Stimulated activated naive CD8-positive, alpha-beta T cell treated with anti-CD3 and anti-CD28 coated beads, Interleukin-15, Interleukin-2, amounts not matched to agents 100 ng/mL and 50 ng/mL, for 24 hours (primary cell): ENCODE results near the gene RSRC1.
"Not testable (repeated sequence)": the region's sequence is repeated elsewhere in the genome, so short reads cannot be mapped to it uniquely, and the experiment has no call there.

Experiments used
- H3K27ac Mint-ChIP-seq: one replicate; pipeline ENCODE4 v1.8.0; 2021; ENCODE audit warnings: mild to moderate bottlenecking, mixed read lengths
- H3K27me3 Mint-ChIP-seq: one replicate; pipeline ENCODE4 v1.8.0; 2021; ENCODE audit warnings: mixed read lengths
- H3K36me3 Mint-ChIP-seq: one replicate; pipeline ENCODE4 v1.8.0; 2021; ENCODE audit warnings: low read depth, mixed read lengths
- H3K4me1 Mint-ChIP-seq: one replicate; pipeline ENCODE4 v1.8.0; 2021; ENCODE audit warnings: low read depth, mixed read lengths
- H3K4me3 Mint-ChIP-seq: one replicate; pipeline ENCODE4 v1.8.0; 2021; ENCODE audit warnings: mild to moderate bottlenecking, mixed read lengths
- H3K9me3 Mint-ChIP-seq: one replicate; pipeline ENCODE4 v1.8.0; 2021; ENCODE audit warnings: mixed read lengths

RSRC1 gene

DNA sequence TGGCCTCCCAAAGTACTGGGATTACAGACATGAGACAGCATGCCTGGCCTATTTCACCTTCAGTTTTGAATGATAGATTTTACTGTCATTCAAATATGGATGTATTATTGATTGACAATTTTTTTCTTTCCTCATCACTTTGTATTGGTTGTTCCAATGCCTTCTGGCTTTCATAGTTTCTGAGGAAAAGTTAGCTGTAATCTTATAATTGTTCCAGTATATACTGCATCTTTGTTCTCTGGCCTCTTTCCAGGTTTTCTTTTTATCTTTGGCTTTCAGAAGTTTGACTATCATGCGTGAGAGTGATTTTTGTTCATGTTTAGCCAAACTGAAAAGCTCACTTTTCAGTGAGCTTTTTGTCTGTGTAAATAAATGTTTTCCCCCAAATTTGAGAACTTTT is 157.1 kb downstream of the RSRC1 start:
- no peak overlapping the region for H3K27ac Mint-ChIP-seq
- H3K27me3 Mint-ChIP-seq: no peaks in the 10 kb centered on the region
- H3K36me3 Mint-ChIP-seq: peaks cover 59% of the 10 kb centered on the region
- H3K9me3 Mint-ChIP-seq: peaks cover 29% of the 10 kb centered on the region
- no peaks in the 10 kb centered on the region for H3K4me1 Mint-ChIP-seq
- H3K4me3 Mint-ChIP-seq: no peak overlapping the region

DNA sequence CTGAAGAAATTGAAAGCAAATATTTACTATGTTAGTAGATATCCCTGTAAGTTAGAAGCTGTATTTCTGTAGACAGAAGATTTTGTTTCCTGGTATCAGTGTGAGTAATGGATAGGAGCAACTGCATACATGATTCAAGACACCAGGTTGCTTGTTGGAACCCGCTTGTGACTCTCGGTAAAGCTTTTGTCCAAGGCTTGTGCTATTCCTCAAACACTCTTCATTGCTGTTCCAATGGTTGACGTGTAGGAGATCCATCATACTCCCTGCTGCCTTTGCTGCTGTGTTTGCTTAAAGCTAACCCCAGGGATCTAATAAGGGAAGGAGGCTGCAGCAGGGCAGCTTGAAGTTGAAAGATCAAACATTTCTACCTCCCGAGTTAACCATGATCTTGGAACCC is 160.1 kb downstream of the RSRC1 start:
- H3K36me3 Mint-ChIP-seq: peaks cover 63% of the 10 kb centered on the region
- H3K4me3 Mint-ChIP-seq: no peak overlapping the region

DNA sequence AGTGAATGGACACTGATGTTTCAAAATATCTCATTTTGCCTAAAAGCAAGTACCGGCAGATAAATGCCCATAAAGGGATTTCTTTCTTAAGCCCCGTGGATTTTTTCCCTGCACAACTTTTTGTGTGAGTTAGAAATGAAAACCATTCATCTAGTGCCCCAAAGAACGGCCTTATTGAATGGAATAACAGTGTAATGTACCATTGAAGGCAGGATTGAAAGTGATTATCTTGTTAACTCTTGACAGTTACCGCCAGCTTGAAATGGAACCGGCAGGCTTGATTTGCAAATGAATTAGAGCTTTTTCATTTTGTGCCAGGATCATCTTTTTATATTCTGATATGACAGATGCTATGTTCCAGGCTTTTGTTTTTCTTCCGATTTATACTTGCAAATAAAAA is 162.2 kb downstream of the RSRC1 start:
- Mint-ChIP-seq H3K4me1 (no peaks in the 10 kb centered on the region), H3K9me3 (peaks cover 11% of the 10 kb centered on the region), H3K27me3 (no peaks in the 10 kb centered on the region), H3K4me3 (no peak overlapping the region), H3K36me3 (peaks cover 55% of the 10 kb centered on the region), H3K27ac (no peak overlapping the region)

More for the DNA sequence above, 160.1 kb downstream of the RSRC1 start:
- no peak overlapping the region for H3K27ac Mint-ChIP-seq
- no peaks in the 10 kb centered on the region for H3K27me3 Mint-ChIP-seq
- peaks cover 18% of the 10 kb centered on the region for H3K9me3 Mint-ChIP-seq
- H3K4me1 Mint-ChIP-seq: no peaks in the 10 kb centered on the region

DNA sequence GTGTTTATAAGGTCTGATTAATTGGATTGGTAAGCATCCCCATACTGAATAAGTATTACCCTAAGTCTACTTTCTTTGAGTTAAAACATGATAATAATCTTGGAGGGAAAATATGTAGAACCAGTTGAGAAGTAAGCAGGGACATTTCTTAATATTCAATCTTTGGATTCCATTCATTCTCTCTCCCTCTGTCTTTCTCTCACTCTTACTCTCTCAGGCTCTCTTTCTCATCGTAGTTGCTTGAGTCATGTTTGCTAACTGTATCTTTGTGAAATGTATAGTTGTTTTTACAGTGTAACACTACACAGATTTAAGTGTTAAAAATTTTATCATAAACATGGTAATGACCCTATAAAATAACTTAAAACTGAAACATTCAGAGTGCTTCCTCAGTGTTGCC is 163.8 kb downstream of the RSRC1 start:
- Mint-ChIP-seq H3K9me3 (peaks cover 8% of the 10 kb centered on the region), H3K4me1 (no peaks in the 10 kb centered on the region), H3K36me3 (peaks cover 56% of the 10 kb centered on the region), H3K4me3 (no peak overlapping the region), H3K27ac (no peak overlapping the region), H3K27me3 (no peaks in the 10 kb centered on the region)

DNA sequence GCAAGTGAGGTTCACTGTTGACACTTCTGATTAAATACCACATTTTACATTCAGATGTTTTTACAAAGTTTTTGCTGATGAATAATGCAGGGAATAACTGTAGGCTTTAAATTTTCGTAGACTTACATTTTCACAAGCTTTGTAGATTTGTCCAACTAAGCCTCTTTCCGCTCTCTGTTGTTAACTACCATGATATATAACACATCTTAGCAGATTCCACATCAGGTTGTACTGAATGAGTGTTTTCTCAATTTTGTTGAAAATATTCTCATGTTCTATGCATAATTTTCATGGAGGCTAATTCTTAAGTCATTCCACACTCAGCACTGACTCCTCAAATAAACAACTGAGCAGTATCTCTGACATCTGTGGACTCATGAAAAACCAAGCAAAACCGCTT is 168.3 kb downstream of the RSRC1 start:
- no peaks in the 10 kb centered on the region for H3K27me3 Mint-ChIP-seq
- H3K27ac Mint-ChIP-seq: no peak overlapping the region
- H3K4me3 Mint-ChIP-seq: no peak overlapping the region
- H3K9me3 Mint-ChIP-seq: peaks cover 17% of the 10 kb centered on the region
- H3K4me1 Mint-ChIP-seq: no peaks in the 10 kb centered on the region
- H3K36me3 Mint-ChIP-seq: peaks cover 53% of the 10 kb centered on the region

DNA sequence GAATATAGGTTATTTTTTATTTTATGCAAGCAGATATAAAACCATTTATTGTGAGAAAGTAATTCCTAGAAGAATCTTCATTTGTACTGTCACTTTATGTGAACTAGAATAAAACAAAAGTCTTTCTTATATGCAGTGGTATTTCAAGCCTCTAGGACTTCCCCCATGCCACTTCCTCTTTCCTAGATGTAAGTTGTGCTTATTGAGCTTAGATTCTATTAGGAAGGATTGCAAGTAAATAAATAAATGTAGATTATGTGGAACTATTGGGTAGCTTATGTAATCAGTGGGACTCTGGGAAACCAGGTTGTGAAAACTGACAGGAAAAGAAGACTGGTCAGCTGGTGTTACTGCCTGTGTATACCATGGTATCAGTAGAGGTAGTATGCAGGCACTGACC is 169.7 kb downstream of the RSRC1 start:
- Mint-ChIP-seq H3K36me3 (peaks cover 41% of the 10 kb centered on the region), H3K27me3 (no peaks in the 10 kb centered on the region), H3K4me3 (no peak overlapping the region), H3K27ac (no peak overlapping the region), H3K4me1 (no peaks in the 10 kb centered on the region), H3K9me3 (peaks cover 17% of the 10 kb centered on the region)

DNA sequence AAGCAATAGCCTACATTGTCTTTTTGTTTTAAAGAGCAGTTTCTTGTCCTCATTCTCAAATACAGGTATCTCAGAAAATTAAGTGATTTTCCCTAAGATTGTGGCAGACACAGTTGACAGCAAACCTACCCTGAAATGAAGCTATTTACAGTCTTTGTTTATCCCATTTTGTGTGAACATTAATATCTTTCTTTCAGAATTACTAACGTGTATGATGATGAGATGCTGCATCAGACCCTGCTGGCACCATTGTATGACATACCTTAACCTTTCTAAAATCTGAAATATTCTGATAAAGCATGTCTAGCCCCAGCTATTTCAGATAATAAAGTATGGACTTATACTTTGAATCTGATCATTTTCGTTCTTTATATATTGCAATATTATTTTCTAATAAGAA is 185.9 kb downstream of the RSRC1 start:
- no peaks in the 10 kb centered on the region for H3K27me3 Mint-ChIP-seq
- no peak overlapping the region for H3K27ac Mint-ChIP-seq
- no peak overlapping the region for H3K4me3 Mint-ChIP-seq
- no peaks in the 10 kb centered on the region for H3K9me3 Mint-ChIP-seq
- peaks cover under 1% of the 10 kb centered on the region for H3K36me3 Mint-ChIP-seq
- H3K4me1 Mint-ChIP-seq: no peaks in the 10 kb centered on the region

DNA sequence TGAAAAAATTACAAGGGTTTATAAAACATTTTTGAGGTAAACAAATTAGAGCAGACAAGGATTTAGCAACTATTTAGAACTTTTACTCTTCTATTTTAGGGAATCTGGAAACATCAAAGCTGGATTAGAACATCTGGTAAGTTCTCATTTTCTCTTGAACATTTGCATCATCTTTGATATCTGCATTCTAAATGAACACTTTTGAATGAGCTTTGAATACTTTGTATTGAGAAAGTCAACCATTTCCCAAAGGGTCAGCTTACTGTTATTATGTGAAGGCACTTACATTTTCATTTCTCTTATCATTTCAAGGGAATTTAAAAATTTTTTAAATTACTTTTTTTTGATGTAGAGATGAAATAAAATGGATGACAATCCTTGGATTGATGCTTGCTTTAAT is 188.1 kb downstream of the RSRC1 start:
- Mint-ChIP-seq H3K27me3 (no peaks in the 10 kb centered on the region), H3K4me3 (no peak overlapping the region), H3K9me3 (no peaks in the 10 kb centered on the region), H3K4me1 (no peaks in the 10 kb centered on the region), H3K27ac (no peak overlapping the region), H3K36me3 (peaks cover 11% of the 10 kb centered on the region)

DNA sequence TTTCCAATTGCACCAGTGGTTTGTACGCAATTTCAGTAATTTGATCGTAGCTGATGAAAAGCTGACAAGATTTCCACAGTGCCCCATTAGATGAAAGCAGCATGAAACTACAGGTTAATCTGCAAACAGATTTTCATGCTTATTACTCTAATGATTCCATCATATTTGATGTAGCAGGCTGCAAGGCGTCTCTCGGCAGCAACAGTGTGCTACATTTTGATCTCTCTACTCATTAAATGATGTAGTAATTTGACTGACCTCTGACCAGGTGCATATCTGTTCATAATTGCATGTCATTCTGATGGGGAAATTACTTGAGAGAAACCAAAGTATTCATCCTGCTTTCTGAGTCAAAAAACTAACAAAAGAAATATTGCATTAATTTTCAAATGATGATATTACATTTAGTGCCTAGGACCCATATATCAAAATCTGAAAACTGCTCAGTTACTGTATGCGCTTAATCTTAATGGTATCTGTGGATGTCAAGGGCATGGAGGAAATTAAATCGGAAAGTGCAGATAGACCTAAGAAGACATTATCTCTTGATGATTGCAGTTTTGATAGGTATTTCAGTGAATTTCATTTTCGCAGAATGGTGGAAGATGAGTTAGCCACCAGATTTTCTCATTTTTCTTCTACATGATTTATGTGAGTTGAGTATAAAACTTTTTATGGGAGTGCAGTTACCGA is 198.5 kb downstream of the RSRC1 start:
- Mint-ChIP-seq H3K9me3 (no peaks in the 10 kb centered on the region), H3K36me3 (peaks cover 4% of the 10 kb centered on the region), H3K4me3 (no peak overlapping the region), H3K27ac (no peak overlapping the region), H3K4me1 (no peaks in the 10 kb centered on the region), H3K27me3 (no peaks in the 10 kb centered on the region)

DNA sequence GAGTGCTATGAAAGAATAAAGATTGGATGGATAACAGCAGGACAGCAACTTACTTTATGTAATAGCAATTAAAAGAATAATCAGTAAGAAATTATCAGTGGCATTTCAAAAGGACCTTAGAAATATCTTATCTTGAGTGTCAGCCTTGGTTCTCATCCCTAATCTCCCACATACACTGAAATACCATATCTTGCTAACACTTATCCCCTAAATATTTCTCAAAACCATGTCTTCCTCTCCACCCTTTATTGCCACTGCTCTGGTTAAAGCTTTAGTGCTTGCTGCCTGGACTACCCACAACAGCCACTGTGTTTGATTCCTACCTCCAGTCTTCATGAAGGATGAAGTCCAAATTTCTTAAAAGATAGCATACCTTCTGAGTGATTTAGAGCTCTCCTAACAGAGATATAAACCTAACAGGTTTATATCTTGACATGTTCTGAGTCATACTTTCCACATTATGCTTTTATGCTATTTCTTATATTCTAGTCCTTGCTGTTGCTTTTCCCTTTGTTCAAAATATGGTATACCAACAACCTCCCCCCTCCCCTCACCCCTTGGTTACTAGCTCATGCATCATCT is 202.8 kb downstream of the RSRC1 start:
- H3K4me1 Mint-ChIP-seq: no peaks in the 10 kb centered on the region
- no peaks in the 10 kb centered on the region for H3K27me3 Mint-ChIP-seq
- peaks cover 3% of the 10 kb centered on the region for H3K36me3 Mint-ChIP-seq
- H3K4me3 Mint-ChIP-seq: no peak overlapping the region
- H3K9me3 Mint-ChIP-seq: no peaks in the 10 kb centered on the region
- no peak overlapping the region for H3K27ac Mint-ChIP-seq

DNA sequence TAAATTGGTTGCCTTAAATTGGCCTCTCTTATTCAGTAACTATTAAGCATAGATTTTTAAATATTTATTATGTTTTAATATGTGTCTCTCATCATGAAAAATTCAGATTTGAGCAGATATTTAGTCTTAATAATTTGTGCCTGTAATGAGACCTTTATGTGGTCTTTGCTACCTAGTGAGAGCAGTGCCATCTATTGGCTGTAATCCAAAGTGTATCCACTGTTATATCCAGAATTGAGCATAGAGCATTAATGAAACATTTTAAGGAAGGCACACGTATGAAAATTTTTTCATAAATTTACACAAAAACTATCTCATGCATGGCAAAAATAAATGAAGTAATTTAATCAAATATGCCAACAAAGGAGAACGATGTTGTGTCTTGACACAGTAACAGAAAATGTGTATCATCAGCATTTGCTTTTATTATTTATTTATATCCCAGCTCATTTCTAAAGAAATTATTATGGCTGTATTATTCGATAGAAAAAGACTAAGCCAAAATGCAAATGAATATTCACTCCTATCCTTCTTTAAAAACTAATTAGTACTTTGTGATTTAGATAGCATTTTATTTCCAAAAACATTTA is 203.5 kb downstream of the RSRC1 start:
- peaks cover 3% of the 10 kb centered on the region for H3K36me3 Mint-ChIP-seq
- H3K9me3 Mint-ChIP-seq: no peaks in the 10 kb centered on the region
- H3K4me1 Mint-ChIP-seq: no peaks in the 10 kb centered on the region
- no peak overlapping the region for H3K4me3 Mint-ChIP-seq
- H3K27ac Mint-ChIP-seq: no peak overlapping the region
- H3K27me3 Mint-ChIP-seq: no peaks in the 10 kb centered on the region

DNA sequence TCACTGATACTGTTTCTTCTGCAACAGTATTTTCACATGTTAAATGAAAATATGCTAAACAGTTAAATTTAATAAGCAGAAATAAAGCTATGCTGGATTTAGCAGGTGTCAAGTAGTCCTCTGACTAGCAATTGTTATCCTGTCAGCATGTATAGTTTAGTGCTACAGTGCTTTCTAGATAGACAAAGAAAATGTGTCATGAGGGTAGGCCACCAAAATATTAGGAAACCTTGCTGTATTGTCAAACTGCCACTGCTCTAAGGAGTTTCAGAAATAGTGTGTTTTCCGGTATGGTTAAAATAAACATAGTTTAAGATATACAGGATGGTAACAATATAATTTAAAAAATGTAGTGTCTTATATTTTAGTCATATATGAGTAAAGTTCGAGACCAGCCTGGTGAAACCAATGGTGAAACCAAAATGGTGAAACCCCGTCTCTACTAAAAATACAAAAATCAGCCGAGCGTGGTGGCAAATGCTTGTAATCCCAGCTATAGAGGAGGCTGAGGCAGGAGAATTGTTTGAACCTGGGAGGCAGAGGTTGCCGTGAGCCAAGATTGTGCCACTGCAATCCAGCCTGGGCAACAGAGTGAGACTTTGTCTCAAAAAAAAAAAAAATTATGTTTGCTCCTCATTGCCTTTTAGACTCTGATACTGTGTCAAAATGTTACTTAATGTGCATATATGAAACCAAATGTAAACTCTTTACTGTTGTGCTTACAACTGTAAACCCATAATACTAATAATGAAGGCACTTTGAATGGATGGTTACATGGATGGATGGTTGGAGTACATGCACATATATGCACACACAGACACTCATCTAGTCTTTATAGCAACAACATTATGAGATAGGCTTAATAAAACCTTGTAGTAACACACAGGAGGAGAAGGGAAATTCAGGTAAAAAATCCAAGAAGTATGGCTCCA is 204.8 kb downstream of the RSRC1 start:
- H3K27me3 Mint-ChIP-seq: no peaks in the 10 kb centered on the region

DNA sequence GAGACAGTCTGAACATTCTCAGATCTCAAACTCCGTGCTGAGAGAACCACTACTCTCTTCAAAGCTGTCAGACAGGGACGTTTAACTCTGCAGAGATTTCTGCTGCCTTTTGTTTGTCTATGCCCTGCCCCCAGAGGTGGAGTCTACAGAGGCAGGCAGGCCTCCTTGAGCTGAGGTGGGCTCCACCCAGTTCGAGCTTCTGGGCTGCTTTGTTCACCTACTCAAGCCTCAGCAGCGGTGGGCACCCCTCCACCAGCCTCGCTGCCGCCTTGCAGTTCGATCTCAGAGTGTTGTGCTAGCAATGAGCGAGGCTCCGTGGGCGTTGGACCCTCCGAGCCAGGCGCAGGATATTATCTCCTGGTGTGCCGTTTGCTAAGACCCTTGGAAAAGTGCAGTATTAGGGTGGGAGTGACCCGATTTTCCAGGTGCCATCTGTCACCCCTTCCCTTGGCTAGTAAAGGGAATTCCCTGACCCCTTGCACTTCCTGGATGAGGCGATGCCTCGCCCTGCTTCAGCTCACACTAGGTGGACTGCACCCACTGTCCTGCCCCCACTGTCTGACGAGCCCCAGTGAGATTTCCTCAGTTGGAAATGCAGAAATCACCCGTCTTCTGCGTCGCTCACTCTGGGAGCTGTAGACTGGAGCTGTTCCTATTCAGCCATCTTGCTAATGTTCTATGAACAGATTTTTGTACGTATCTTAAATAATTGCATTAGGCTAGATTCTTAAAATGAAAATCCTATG is 220.0 kb downstream of the RSRC1 start:
- H3K4me1 Mint-ChIP-seq, H3K27ac Mint-ChIP-seq, H3K27me3 Mint-ChIP-seq, H3K4me3 Mint-ChIP-seq, H3K9me3 Mint-ChIP-seq: not testable (repeated sequence)
- H3K36me3 Mint-ChIP-seq: peaks cover 39% of the 10 kb centered on the region

More for the DNA sequence above, 204.8 kb downstream of the RSRC1 start:
- Mint-ChIP-seq H3K4me3 (no peak overlapping the region), H3K4me1 (no peaks in the 10 kb centered on the region), H3K27ac (no peak overlapping the region), H3K9me3 (no peaks in the 10 kb centered on the region), H3K36me3 (peaks cover 3% of the 10 kb centered on the region)

DNA sequence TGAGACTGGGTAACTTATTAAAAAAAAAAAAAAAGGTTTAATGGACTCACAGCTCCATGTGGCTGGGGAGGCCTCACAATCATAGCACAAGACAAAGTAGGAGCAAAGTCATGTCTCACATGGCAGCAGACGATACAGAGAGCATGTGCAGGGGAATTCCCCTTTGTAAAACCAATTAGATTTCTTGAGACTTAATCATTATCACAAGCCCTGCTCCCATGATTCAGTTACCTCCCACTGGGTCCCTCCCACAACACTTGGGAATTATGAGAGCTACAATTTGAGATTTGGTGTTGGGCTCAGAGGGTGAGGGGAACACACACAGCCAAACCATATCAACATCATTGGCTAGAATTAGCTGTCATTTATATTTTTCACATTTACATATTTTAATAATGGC is 221.0 kb downstream of the RSRC1 start:
- Mint-ChIP-seq H3K36me3 (peaks cover 42% of the 10 kb centered on the region), H3K4me3 (no peak overlapping the region), H3K4me1 (peaks cover 5% of the 10 kb centered on the region), H3K27me3 (no peaks in the 10 kb centered on the region), H3K27ac (no peak overlapping the region), H3K9me3 (peaks cover 4% of the 10 kb centered on the region)
